Calu3 (cell line): ENCODE measurements around the gene DET1. TPM values are rescaled to one million over a fixed set of nuclear protein-coding genes. Genes with fewer than 3 reads are reported as not detected.

Source experiments
- BruUV-seq: library from RNA; stranded (reverse); fragments of 400-500 nt; replicated peaks from 2 replicates; lab custom pipeline; 2021; lab: Mats Ljungman, UMichigan
- CTCF ChIA-PET: fragments of 300-600 bp; sonication (Branson Sonifier 250); formaldehyde crosslinking; loops from one replicate; lab custom pipeline; 2022; ENCODE audit warnings: antibody characterized with exemption; lab: Charles Lee
- DNase-seq: peaks from one replicate; pipeline ENCODE4 v3.0.0; 2022
- H3K27ac Mint-ChIP-seq: one replicate; pipeline ENCODE4 v1.8.0; 2022; ENCODE audit warnings: mixed read lengths; ENCODE audit not compliant: unreplicated experiment
- H3K27me3 Mint-ChIP-seq: one replicate; pipeline ENCODE4 v1.8.0; 2022; ENCODE audit warnings: mixed read lengths; ENCODE audit not compliant: unreplicated experiment
- H3K36me3 Mint-ChIP-seq: one replicate; pipeline ENCODE4 v1.8.0; 2022; ENCODE audit warnings: mild to moderate bottlenecking, moderate library complexity, mixed read lengths; ENCODE audit not compliant: insufficient read depth, unreplicated experiment
- H3K4me1 Mint-ChIP-seq: one replicate; pipeline ENCODE4 v1.8.0; 2022; ENCODE audit warnings: mild to moderate bottlenecking, low read depth, mixed read lengths; ENCODE audit not compliant: unreplicated experiment
- H3K4me3 Mint-ChIP-seq: one replicate; pipeline ENCODE4 v1.8.0; 2022; ENCODE audit warnings: mild to moderate bottlenecking, low read depth, moderate library complexity, mixed read lengths; ENCODE audit not compliant: unreplicated experiment
- H3K9me3 Mint-ChIP-seq: one replicate; pipeline ENCODE4 v1.8.0; 2022; ENCODE audit warnings: low read depth, mixed read lengths; ENCODE audit not compliant: unreplicated experiment
- CTCF ChIP-seq: fragments of 200-600 bp; IDR thresholded peaks from one replicate; pipeline ENCODE4 v1.8.0; 2022; ENCODE audit warnings: antibody characterized with exemption; ENCODE audit not compliant: unreplicated experiment
- intact Hi-C: fragments of 100-400 bp; cut with micrococcal nuclease; formaldehyde crosslinking; loops from one replicate; pipeline ENCODE4 v1.10.0; 2022; ENCODE audit not compliant: unreplicated experiment
- total RNA-seq: library from RNA; stranded (reverse); gene quantifications from 2 replicates; pipeline ENCODE4 v1.2.3, GENCODE V29; 2022

The DET1 gene
- total RNA-seq, 1 experiment from 2014 or later, result 4.2 TPM

- intact Hi-C loops, result no loop called here
- no TSS peak for BruUV-seq
- CTCF ChIA-PET, result no interaction called here
- H3K9me3 Mint-ChIP-seq, result no peaks in the 10 kb centered on the region
- no peaks in the 10 kb centered on the region for H3K27me3 Mint-ChIP-seq
- no peak overlapping the region for H3K27ac Mint-ChIP-seq
- no peak overlapping the region for H3K4me3 Mint-ChIP-seq
- no peaks in the 10 kb centered on the region for H3K4me1 Mint-ChIP-seq
- no peak for TF ChIP-seq CTCF
- no peak for DNase-seq
- H3K36me3 Mint-ChIP-seq, result no peaks in the 10 kb centered on the region
These were observed 65.5 kb downstream of the DET1 start for GRCh38 chr15:88480981-88481380.

- intact Hi-C loops, result loop anchor here (5.0 kb wide), 2 partner anchors 223 to 353 kb away; no protein-coding TSS in a partner anchor
- Mint-ChIP-seq H3K9me3 (no peaks in the 10 kb centered on the region), H3K27me3 (no peaks in the 10 kb centered on the region), H3K4me1 (no peaks in the 10 kb centered on the region), H3K4me3 (no peak overlapping the region), H3K27ac (no peak overlapping the region), H3K36me3 (no peaks in the 10 kb centered on the region)
- no peak for DNase-seq
- no peak for TF ChIP-seq CTCF
- CTCF ChIA-PET, result interaction anchor here (1.1 kb wide), 1 partner anchor 9 kb away, joined by 3 read pairs; no protein-coding TSS in a partner anchor
- BruUV-seq, result no TSS peak
These were observed 67.3 kb downstream of the DET1 start for GRCh38 chr15:88479169-88479568.

- TF ChIP-seq CTCF, result no peak
- Mint-ChIP-seq H3K4me3 (no peak overlapping the region), H3K4me1 (no peaks in the 10 kb centered on the region), H3K9me3 (no peaks in the 10 kb centered on the region), H3K36me3 (peaks cover 6% of the 10 kb centered on the region), H3K27me3 (no peaks in the 10 kb centered on the region), H3K27ac (no peak overlapping the region)
- DNase-seq, result no peak
- CTCF ChIA-PET, result no interaction called here
- intact Hi-C loops, result loop anchor here (5.0 kb wide), 2 partner anchors 224 to 354 kb away; no protein-coding TSS in a partner anchor
- no TSS peak for BruUV-seq
These were observed 68.6 kb downstream of the DET1 start for GRCh38 chr15:88477904-88478303.

GRCh38 chr15:88477126-88477525 is 69.4 kb downstream of the DET1 start:
- Mint-ChIP-seq H3K4me1 (no peaks in the 10 kb centered on the region), H3K9me3 (no peaks in the 10 kb centered on the region), H3K27ac (no peak overlapping the region), H3K4me3 (no peak overlapping the region), H3K27me3 (no peaks in the 10 kb centered on the region), H3K36me3 (peaks cover 6% of the 10 kb centered on the region)
- DNase-seq, result no peak
- no peak for TF ChIP-seq CTCF
- CTCF ChIA-PET, result interaction anchor here (0.8 to 1.0 kb wide), 2 partner anchors 10 to 137 kb away, joined by 3 to 5 read pairs; partner anchors contain the start of genes MRPL46 and MRPS11
- intact Hi-C loops, result loop anchor here (5.0 kb wide), 2 partner anchors 225 to 355 kb away; no protein-coding TSS in a partner anchor
- no TSS peak for BruUV-seq
